Activated CD4-positive, alpha-beta T cell treated with anti-CD3 and anti-CD28 coated beads, Interleukin-2, amount 10 ng/mL, durations not matched to agents 7 days and 5 days (primary cell): Measurements from ENCODE around the gene DHPS. TPM values are rescaled to one million over a fixed set of nuclear protein-coding genes. Genes with fewer than 3 reads are reported as not detected.
"Not testable (repeated sequence)": the region's sequence is repeated elsewhere in the genome, so short reads cannot be mapped to it uniquely, and the experiment has no call there.

ENCODE experiments used
- CTCF ChIA-PET: fragments of 350-600 bp; sonication (Branson Sonifier 250); formaldehyde crosslinking; loops from one replicate; lab custom pipeline; 2021; ENCODE audit warnings: antibody characterized with exemption; lab: Charles Lee
- POLR2A ChIA-PET: fragments of 350-600 bp; sonication (Branson Sonifier 250); formaldehyde crosslinking; loops from one replicate; lab custom pipeline; 2021; ENCODE audit warnings: antibody characterized with exemption; lab: Charles Lee
- DNase-seq: peaks from one replicate; pipeline ENCODE4 v3.0.0-alpha.2; 2020
- H3K27ac Mint-ChIP-seq: one replicate; pipeline ENCODE4 v1.8.0; 2021; ENCODE audit warnings: mild to moderate bottlenecking, moderate library complexity, mixed read lengths
- H3K27me3 Mint-ChIP-seq: one replicate; pipeline ENCODE4 v1.8.0; 2021; ENCODE audit warnings: mixed read lengths
- H3K36me3 Mint-ChIP-seq: one replicate; pipeline ENCODE4 v1.8.0; 2021; ENCODE audit warnings: low read depth, mixed read lengths
- H3K4me1 Mint-ChIP-seq: one replicate; pipeline ENCODE4 v1.8.0; 2021; ENCODE audit warnings: mixed read lengths
- H3K4me3 Mint-ChIP-seq: one replicate; pipeline ENCODE4 v1.8.0; 2021; ENCODE audit warnings: mild to moderate bottlenecking, moderate library complexity, mixed read lengths
- H3K9me3 Mint-ChIP-seq: one replicate; pipeline ENCODE4 v1.8.0; 2021; ENCODE audit warnings: mixed read lengths
- total RNA-seq, 2 experiments: library from RNA; stranded (reverse); gene quantifications; one replicate each; pipeline ENCODE4 v1.2.3, GENCODE V29; 2021

Gene DHPS
- total RNA-seq: 100 to 1,000 TPM in 1 of 2 experiments, 10 to 100 TPM in 1; 89.9 to 102 TPM

DNA sequence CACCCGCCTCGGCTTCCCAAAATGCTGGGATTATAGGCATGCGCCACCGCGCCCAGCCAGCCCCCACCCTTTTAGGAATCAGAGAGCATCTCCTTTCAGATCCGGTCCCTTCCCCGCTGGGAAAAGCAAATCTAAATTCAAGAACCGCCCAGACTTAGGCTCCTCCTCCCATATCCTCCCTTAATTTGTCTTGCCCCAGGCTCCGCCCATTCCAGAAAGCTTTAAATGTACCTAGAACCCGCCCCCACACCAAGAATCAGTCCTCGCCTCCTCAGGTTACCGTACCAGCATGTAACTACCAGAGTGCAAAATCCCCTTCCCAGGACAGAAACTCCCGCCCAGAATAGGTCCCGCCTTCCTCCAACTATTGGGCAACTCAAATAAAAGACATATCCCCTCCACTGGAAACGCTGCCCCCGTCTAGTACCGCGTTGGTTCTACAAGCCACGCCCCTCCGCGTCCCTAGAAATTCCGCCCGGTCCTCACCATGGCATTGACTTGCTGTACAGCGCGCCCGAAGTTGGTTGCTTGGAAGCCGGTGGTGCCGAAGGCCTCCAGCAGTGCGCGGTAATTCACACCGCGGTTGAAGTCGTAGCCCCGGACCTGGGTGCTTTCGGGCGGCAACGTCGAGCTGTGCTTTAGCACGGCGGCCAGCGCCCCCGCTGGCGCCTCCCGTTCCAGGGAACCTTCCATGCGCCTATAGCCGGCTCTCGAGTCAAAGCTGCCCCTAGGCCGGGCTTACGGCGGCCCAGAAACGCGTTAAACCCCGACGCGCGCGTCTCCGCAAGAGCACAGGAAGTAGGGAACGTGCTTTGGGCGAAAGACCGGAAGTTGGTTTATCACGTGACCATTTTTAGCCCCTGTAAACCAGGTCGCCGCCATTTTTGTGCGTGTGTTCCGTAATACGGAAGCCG lies at the start of gene DHPS:
DHPS (minus strand) TSS at position 807 of the 914 bp plus-strand sequence; CDS start at position 693, 114 bp downstream.
- CTCF ChIA-PET: interaction anchor here (0.5 to 3.9 kb wide), 4 partner anchors 11 to 389 kb away, joined by 3 to 23 read pairs (median 3); a partner anchor contains a TSS
- H3K27ac Mint-ChIP-seq: peak within 1 kb of the TSS; percentile 91
- H3K27me3 Mint-ChIP-seq: no peaks in the 10 kb centered on the region
- H3K9me3 Mint-ChIP-seq: no peaks in the 10 kb centered on the region
- H3K4me1 Mint-ChIP-seq: peaks cover 26% of the 10 kb centered on the region
- DNase-seq: peak; percentile 97
- peak within 1 kb of the TSS; percentile 93 for H3K4me3 Mint-ChIP-seq
- POLR2A ChIA-PET: interaction anchor here (0.6 to 0.9 kb wide), 2 partner anchors 41 to 108 kb away, joined by 3 to 7 read pairs; no protein-coding TSS in a partner anchor
- H3K36me3 Mint-ChIP-seq: peaks cover 25% of the 10 kb centered on the region

DNA sequence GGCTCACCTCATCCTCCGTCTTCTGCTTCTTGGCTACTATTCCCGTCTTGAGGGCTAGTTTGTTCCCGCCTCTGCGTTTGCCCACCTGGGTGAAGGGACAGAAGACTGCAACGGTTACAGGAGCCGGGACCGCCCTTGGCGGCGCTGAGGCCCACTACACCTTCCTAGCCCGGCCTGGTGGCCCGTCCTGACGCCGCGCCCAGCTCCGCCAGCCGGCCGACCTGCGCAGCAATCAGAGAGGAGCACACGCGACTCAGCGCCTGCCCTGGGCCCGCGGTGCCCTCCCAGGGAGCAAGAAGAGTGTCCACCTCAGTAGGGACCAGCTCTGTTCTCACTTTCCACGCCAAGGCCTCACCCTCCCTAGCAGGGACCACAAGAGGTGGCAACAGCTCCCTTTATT lies 49.7 kb upstream of the DHPS start:
- H3K36me3 Mint-ChIP-seq: peaks cover 41% of the 10 kb centered on the region
- no peak for DNase-seq
- H3K27ac Mint-ChIP-seq: no peak overlapping the region
- ChIA-PET POLR2A (interaction anchor here (0.8 kb wide), 1 partner anchor 8 kb away, joined by 3 read pairs; the partner anchor contains the start of gene TNPO2), CTCF (interaction anchor here (0.7 to 2.0 kb wide), 5 partner anchors 10 to 149 kb away, joined by 3 to 6 read pairs (median 4); partner anchors contain the start of gene DNASE2)
- no peak overlapping the region for H3K4me3 Mint-ChIP-seq
- no peaks in the 10 kb centered on the region for H3K9me3 Mint-ChIP-seq
- H3K4me1 Mint-ChIP-seq: peaks cover 32% of the 10 kb centered on the region
- H3K27me3 Mint-ChIP-seq: no peaks in the 10 kb centered on the region

DNA sequence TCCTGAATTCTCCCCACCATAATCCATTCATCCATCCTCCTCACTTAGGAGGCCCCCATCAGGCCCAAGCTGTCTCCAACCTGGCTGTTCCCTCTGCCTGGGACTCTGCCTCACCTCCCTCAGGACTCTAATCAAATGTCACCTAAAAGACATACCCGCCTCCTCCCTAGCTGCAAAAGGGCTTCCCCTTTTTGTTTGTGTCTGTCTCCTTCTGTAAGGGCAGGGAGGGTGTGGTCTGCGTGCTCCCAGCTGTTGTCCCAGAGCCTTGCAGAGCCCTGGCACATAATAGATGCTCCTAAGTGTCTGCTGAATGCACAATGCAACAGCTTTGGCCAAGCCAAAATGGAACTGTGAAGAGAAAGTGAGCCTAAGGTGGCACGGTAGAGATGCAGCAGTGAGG lies 48.4 kb upstream of the DHPS start:
- peaks cover 41% of the 10 kb centered on the region for H3K36me3 Mint-ChIP-seq
- ChIA-PET POLR2A (no interaction called here), CTCF (interaction anchor here (0.6 to 2.0 kb wide), 3 partner anchors 53 to 117 kb away, joined by 4 to 6 read pairs (median 4); no protein-coding TSS in a partner anchor)
- no peaks in the 10 kb centered on the region for H3K9me3 Mint-ChIP-seq
- H3K27me3 Mint-ChIP-seq: no peaks in the 10 kb centered on the region
- no peak for DNase-seq
- H3K4me1 Mint-ChIP-seq: peaks cover 27% of the 10 kb centered on the region
- H3K4me3 Mint-ChIP-seq: no peak overlapping the region
- H3K27ac Mint-ChIP-seq: no peak overlapping the region

DNA sequence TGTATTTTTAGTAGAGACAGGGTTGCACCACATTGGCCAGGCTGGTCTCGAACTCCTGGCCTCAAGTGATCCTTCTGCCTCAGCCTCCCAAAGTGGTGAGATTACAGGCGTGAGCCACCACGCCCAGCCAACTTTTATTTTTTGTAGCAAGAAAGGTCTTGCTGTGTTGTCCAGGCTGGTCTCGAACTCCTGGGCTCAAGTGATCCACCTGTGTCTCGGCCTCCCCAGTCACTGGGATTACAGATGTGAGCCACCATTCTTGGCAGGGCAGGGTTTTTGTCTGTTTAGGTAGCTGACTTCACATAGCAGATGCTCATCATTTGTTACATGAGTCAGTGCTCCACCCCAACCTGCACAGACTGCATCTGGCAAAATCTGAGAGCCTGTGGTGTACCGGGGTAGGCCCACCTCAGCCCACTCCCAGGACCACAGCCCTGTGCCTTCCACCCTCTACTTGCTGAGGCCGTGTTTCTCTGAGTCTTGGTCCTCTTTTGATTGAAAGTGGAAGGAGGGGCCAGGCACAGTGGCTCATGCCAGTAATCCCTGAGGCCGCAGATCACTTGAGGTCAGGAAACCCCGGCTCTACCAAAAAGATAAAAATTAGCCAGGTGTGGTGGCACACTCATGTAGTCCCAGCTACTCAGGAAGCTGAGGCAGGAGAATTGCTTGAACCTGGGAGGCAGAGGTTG lies 46.2 kb upstream of the DHPS start:
- H3K4me3 Mint-ChIP-seq: no peak overlapping the region
- H3K9me3 Mint-ChIP-seq: no peaks in the 10 kb centered on the region
- DNase-seq: no peak
- no peak overlapping the region for H3K27ac Mint-ChIP-seq
- ChIA-PET POLR2A (no interaction called here), CTCF (interaction anchor here (1.2 to 1.5 kb wide), 2 partner anchors 30 to 50 kb away, joined by 4 to 8 read pairs; no protein-coding TSS in a partner anchor)
- peaks cover 36% of the 10 kb centered on the region for H3K36me3 Mint-ChIP-seq
- no peaks in the 10 kb centered on the region for H3K27me3 Mint-ChIP-seq
- H3K4me1 Mint-ChIP-seq: peaks cover 33% of the 10 kb centered on the region

DNA sequence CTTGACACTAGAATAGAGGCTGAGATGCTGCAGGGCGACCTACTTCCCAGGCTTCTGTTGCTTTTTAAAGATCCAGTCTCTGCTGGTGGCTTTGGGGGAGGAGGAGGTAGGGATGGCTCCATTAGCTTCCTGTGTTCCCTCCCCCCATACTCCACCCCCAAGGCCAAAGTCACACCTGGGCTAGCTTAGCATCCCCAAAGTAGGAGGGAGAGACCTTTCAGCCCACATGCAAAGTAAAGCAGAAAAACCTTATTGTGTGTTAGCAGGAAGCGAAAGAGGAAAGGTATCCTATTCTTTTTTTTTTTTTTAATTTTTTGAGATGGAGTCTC lies 45.3 kb upstream of the DHPS start:
- H3K27ac Mint-ChIP-seq: no peak overlapping the region
- H3K36me3 Mint-ChIP-seq: peaks cover 30% of the 10 kb centered on the region
- no peaks in the 10 kb centered on the region for H3K27me3 Mint-ChIP-seq
- H3K9me3 Mint-ChIP-seq: no peaks in the 10 kb centered on the region
- ChIA-PET CTCF (interaction anchor here (0.6 to 1.5 kb wide), 5 partner anchors 10 to 51 kb away, joined by 3 to 8 read pairs (median 4); partner anchors contain the start of gene GET3), POLR2A (no interaction called here)
- H3K4me3 Mint-ChIP-seq: no peak overlapping the region
- no peak for DNase-seq
- peaks cover 30% of the 10 kb centered on the region for H3K4me1 Mint-ChIP-seq

DNA sequence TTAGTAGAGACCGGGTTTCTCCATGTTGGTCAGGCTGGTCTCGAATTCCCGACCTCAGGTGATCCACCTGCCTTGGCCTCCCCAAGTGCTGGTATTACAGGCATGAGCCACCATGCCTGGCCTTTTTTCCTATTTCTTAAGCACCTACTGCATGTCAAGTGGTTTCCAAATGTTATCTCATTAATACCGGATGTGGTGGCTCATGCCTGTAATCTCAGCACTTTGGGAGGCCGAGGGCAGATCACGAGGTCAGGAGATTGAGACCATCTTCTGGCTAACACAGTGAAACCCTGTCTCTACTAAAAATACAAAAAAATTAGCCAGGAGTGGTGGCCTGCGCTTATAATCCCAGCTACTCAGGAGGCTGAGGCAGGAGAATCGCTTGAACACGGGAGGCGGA lies 43.9 kb upstream of the DHPS start:
- POLR2A ChIA-PET, DNase-seq, H3K27ac Mint-ChIP-seq, H3K27me3 Mint-ChIP-seq, H3K4me3 Mint-ChIP-seq, H3K9me3 Mint-ChIP-seq: not testable (repeated sequence)
- Mint-ChIP-seq H3K4me1 (peaks cover 34% of the 10 kb centered on the region), H3K36me3 (peaks cover 36% of the 10 kb centered on the region)
- CTCF ChIA-PET: interaction anchor here (2.0 kb wide), 1 partner anchor 71 kb away, joined by 5 read pairs; no protein-coding TSS in a partner anchor

DNA sequence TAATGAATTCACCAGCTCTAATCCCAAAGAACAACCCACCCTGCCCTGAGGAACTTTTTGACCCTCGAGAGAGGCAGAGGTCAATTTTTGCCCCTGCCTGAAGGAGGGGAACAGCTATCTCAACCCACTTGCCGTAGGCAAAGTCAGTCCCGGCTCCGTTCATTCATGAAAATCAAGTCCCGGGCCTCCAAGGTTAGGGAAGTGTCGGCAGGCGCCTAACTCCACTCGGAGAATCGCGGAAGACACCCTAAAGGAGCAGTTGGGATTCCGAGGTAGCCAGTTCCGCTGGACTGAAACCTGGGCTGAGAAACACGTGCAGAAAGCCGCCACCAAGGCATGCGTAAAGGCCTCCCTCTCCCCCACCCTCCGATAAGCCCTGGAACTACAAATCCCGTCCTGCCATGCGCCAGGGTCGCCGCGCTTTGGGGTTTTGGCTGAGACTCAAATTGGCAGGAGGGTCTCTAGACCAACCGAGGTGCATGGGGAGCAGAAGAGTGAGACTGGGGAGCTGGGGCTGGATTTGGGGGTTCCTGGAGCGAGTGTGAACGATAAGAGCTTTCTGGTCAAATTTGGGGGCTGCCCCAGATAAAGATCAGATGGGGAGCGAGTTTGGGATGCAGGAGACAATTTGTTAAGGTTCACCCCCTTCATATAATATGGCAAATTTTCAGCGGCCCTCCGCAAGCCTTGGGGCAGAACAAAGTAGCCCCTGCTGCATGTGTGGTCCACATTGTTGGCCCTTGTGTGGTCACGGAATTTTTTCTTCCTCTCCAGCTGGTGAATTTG lies 42.2 kb upstream of the DHPS start, which contains the start of gene TNPO2:
TNPO2 (minus strand) TSS at position 292 of the 786 bp plus-strand sequence. CDS start 2,955 bp downstream, outside the sequence.
- Mint-ChIP-seq H3K9me3 (no peaks in the 10 kb centered on the region), H3K27ac (peak within 1 kb of the TSS; percentile 93)

DNA sequence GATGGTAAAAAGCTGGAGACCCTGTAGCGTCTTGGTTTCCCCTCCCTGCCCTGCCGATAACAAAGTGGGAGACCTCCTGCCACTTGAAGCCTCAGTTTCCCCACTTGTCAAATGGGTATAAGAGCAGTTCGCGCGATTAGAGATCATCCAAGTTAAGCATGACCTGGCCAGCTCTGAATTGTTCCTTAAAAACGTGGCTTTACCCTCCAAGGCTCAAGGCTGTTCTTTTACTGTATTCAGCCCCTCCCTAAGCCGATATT lies 41.6 kb upstream of the DHPS start:
- peaks cover 37% of the 10 kb centered on the region for H3K4me1 Mint-ChIP-seq
- no peak for DNase-seq
- ChIA-PET CTCF (interaction anchor here (0.9 to 2.6 kb wide), 7 partner anchors 10 to 74 kb away, joined by 3 to 22 read pairs (median 6); partner anchors contain the start of gene TRIR), POLR2A (interaction anchor here (0.7 to 1.6 kb wide), 3 partner anchors 8 to 11 kb away, joined by 3 to 8 read pairs (median 3); partner anchors contain the start of gene TRIR)
- H3K27me3 Mint-ChIP-seq: no peaks in the 10 kb centered on the region
- H3K36me3 Mint-ChIP-seq: peaks cover 28% of the 10 kb centered on the region
- peak overlapping the region; percentile 93 for H3K27ac Mint-ChIP-seq
- no peaks in the 10 kb centered on the region for H3K9me3 Mint-ChIP-seq
- H3K4me3 Mint-ChIP-seq: peak overlapping the region; percentile 86

More for the DNA sequence above, 42.2 kb upstream of the DHPS start, which contains the start of gene TNPO2:
- peak; percentile 81 for DNase-seq
- POLR2A ChIA-PET: interaction anchor here (0.7 to 1.3 kb wide), 2 partner anchors 8 to 10 kb away, joined by 3 read pairs; no protein-coding TSS in a partner anchor
- CTCF ChIA-PET: interaction anchor here (0.9 to 2.6 kb wide), 9 partner anchors 10 to 124 kb away, joined by 3 to 22 read pairs (median 5); partner anchors contain the start of gene TRIR
- peaks cover 27% of the 10 kb centered on the region for H3K36me3 Mint-ChIP-seq
- H3K4me3 Mint-ChIP-seq: peak within 1 kb of the TSS; percentile 86
- peaks cover 32% of the 10 kb centered on the region for H3K4me1 Mint-ChIP-seq
- H3K27me3 Mint-ChIP-seq: no peaks in the 10 kb centered on the region

DNA sequence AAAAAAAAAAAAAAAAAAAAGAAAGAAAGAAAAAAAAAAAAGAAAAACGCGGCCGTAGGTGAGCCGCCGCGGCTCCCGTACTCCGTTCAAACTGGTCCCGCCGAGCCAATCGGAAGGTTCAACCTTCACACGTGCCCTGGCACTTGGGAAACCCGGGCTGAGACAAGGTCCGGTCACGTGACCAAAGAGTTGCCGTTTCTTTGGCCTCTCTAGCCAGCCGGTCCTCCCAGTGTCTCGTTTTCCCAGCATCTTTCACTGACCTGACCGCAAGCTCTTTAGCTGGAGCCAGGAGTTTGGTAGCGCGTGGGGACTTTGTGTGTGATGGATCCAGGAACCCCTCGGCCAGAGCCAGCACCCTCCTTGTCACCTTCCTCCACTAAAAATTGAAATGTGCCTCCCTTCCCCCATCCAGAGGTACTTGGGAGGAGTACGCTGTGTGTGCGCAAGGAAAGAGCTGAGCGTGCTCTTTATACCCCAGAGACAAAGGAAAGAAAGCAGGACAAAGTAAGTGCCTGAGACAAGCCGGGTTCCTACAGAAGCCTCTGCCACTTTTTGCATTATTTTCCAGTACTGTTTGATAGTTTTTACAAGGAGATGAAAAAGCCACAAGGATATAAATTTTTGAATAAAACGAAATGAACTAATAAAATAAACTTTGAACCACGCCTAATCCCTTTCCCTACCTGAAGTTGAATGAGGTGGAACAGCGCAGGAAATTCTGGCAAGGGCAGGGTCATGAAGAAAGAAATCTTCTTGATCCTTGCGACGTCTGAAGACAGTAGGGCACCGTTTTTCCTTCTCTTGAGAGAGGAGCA lies 41.1 kb upstream of the DHPS start:
- peaks cover 37% of the 10 kb centered on the region for H3K4me1 Mint-ChIP-seq
- H3K9me3 Mint-ChIP-seq: no peaks in the 10 kb centered on the region
- H3K27ac Mint-ChIP-seq: peak overlapping the region; percentile 93
- DNase-seq: peak; percentile 98
- H3K4me3 Mint-ChIP-seq: peak overlapping the region; percentile 86
- ChIA-PET POLR2A (interaction anchor here (1.1 to 1.6 kb wide), 3 partner anchors 9 to 69 kb away, joined by 3 to 8 read pairs (median 4); partner anchors contain the start of genes JUNB and TRIR), CTCF (interaction anchor here (0.6 to 2.6 kb wide), 10 partner anchors 9 to 74 kb away, joined by 3 to 22 read pairs (median 4); partner anchors contain the start of gene TRIR)
- no peaks in the 10 kb centered on the region for H3K27me3 Mint-ChIP-seq
- H3K36me3 Mint-ChIP-seq: peaks cover 27% of the 10 kb centered on the region

DNA sequence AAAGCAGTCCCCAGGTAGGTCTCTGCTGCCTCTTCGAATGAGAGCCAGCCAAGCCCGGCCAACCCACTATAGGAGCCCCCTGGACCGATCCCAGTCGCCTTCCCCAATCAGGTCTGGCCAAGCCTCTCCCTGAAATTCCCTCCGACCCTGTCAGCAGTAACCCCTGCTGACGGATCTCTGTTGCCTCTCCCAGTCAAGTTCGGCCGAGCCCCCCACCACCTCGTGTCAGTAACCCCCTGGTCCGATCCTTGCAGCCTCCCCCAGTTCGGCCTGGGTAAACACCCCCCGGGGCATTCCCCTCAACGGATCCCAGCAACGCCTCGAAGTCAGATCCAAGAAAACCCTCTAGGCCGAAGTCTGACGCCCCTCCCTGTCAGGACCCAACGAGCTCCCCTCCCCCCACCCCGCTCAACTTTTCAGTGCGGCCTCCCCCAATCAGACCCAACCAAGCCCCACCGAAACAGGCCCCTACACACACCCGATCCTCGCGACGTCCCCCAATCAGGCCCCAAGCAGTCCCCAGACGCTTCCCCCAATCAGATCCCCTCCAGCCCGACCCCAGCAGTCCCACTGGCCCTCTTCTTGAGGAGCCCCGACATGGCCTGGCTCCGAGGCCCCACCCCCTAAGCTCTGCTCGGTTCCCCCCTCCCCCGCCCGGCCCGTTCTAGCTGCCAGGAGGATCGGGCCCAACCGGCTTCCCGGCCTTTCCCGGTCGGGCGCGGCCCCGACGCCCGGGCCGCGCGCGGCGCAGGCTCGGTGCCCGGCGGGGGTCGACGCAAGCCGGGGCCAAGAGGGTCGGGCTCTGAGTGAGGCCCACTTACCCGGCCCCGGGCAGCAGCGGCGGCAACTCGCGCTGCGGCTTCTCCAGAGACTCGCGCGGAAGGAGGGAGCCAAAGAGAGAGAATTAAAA lies 40.2 kb upstream of the DHPS start:
- no peaks in the 10 kb centered on the region for H3K27me3 Mint-ChIP-seq
- CTCF ChIA-PET: interaction anchor here (0.5 to 2.1 kb wide), 8 partner anchors 8 to 169 kb away, joined by 3 to 6 read pairs (median 3); partner anchors contain the start of gene GCDH
- no peaks in the 10 kb centered on the region for H3K9me3 Mint-ChIP-seq
- peak; percentile 55 for DNase-seq
- POLR2A ChIA-PET: interaction anchor here (1.1 to 1.6 kb wide), 2 partner anchors 12 to 70 kb away, joined by 4 to 8 read pairs; partner anchors contain the start of genes JUNB and TRIR
- peak overlapping the region; percentile 95 for H3K27ac Mint-ChIP-seq
- H3K36me3 Mint-ChIP-seq: peaks cover 26% of the 10 kb centered on the region
- H3K4me1 Mint-ChIP-seq: peaks cover 38% of the 10 kb centered on the region
- H3K4me3 Mint-ChIP-seq: peak overlapping the region; percentile 95
